Measurements from ENCODE around the gene NHLH1.
A peak's percentile ranks its signal among the peaks of the same experiment; 100 is the strongest.

NHLH1 gene

GRCh38 chr1:160411271-160412027, 44.6 kb downstream of the NHLH1 start:
- DNase-seq (ENCODE audit: low spot score) (no peak), FAIRE-seq (no peak)

GRCh38 chr1:160412028-160412362, 45.1 kb downstream of the NHLH1 start:
- FAIRE-seq (no peak), DNase-seq (ENCODE audit: low spot score) (no peak)

DNA sequence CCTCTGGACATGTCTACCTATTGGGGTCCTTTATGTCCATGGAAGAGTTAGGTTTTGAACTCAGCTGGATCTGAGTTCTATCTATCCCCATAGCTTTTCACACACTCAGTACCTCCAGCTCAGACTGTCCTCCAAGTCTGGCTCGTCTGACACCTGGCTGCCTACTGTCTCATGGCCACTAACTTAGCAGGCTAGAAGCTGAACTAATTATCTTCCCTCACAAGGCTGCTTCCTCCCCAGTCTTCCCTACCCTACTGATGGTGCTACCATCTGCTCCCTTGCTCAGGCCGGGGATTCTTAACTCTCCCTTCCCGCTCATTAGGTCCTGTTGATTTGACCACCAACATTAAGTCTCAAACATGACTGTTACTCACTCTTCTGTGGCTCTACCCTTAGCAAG, 46.8 kb downstream of the NHLH1 start:
- FAIRE-seq: no peak

GRCh38 chr1:160414881-160415280, 48.0 kb downstream of the NHLH1 start:
- no peak for FAIRE-seq

More for the DNA sequence above, 46.8 kb downstream of the NHLH1 start:
- DNase-seq (ENCODE audit: low spot score): no peak

GRCh38 chr1:160415696-160416290, 48.9 kb downstream of the NHLH1 start:
- FAIRE-seq: no peak

More at GRCh38 chr1:160414881-160415280, 48.0 kb downstream of the NHLH1 start:
- DNase-seq (ENCODE audit: low spot score): no peak

GRCh38 chr1:160416369-160416768, 49.5 kb downstream of the NHLH1 start:
- peak; percentile 48 for DNase-seq (ENCODE audit: low spot score)
- no peak for FAIRE-seq

More at GRCh38 chr1:160415696-160416290, 48.9 kb downstream of the NHLH1 start:
- DNase-seq (ENCODE audit: low spot score): no peak

GRCh38 chr1:160418483-160418882, 51.6 kb downstream of the NHLH1 start:
- DNase-seq (ENCODE audit: low spot score) (no peak), FAIRE-seq (no peak)

DNA sequence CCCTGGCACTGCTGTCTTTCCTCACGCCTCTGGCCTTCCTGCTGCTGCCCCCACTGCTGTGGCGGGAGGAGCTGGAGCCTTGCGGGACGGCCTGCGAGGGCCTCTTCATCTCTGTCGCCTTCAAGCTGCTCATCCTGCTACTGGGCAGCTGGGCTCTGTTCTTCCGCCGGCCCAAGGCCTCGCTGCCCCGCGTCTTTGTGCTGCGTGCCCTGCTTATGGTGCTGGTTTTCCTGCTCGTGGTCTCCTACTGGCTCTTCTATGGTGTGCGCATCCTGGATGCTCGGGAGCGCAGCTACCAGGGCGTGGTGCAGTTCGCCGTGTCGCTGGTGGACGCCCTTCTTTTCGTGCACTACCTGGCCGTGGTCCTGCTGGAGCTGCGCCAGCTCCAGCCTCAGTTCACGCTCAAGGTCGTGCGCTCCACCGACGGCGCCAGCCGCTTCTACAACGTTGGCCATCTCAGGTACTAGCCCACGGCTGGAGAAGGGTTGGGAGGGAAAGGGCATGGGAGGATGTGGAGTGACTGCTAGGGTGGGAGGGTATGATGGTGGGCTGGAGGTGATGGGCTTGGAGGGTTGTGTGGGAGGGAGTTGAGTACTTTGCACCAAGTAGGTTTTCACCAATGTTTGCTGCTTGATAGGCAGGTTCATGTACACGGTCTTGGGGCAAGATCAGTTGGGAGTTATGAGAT, 52.4 kb downstream of the NHLH1 start:
- no peak for DNase-seq (ENCODE audit: low spot score)
- peak; percentile 52 for FAIRE-seq

DNA sequence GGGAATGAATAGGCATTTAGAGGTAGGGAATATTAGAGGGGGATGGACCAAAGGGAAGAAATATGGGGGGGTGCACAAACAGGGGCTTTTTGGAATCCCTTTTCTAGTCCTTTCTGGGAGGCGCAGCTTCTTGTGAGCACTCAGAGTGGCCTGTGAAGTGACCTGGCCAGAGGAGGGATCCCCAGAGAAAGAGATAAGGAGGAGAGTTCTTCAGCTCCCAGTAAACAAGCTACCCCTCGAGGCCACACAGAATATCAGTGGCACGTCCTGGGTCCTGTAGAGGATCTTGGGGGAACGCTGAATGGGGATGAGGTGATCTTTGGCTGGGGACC, 52.9 kb downstream of the NHLH1 start:
- FAIRE-seq (no peak), DNase-seq (ENCODE audit: low spot score) (no peak)

- no peak for DNase-seq (ENCODE audit: low spot score)
- no peak for FAIRE-seq
Measured at GRCh38 chr1:160420881-160421842, 54.3 kb downstream of the NHLH1 start.

- FAIRE-seq: no peak
- DNase-seq (ENCODE audit: low spot score): no peak
Measured at GRCh38 chr1:160421881-160422280, 55.0 kb downstream of the NHLH1 start.
